GM21723 (cell line): ENCODE measurements around the gene CHCHD10.
"Not testable (repeated sequence)": the region's sequence is repeated elsewhere in the genome, so short reads cannot be mapped to it uniquely, and the experiment has no call there.

Experiments
- ATAC-seq: cut with Tn5 transposase; IDR thresholded peaks from one replicate; pipeline ENCODE4 v1.9.1; 2021; ENCODE audit warnings: mild to moderate bottlenecking, moderate library complexity; ENCODE audit not compliant: unreplicated experiment

Gene CHCHD10

GRCh38 chr22:23751441-23751996 lies 16.3 kb downstream of the CHCHD10 start:
- ATAC-seq: peak; percentile 25

- ATAC-seq: peak; percentile 72
Observed at GRCh38 chr22:23750714-23751440, 16.9 kb downstream of the CHCHD10 start, which contains the start of gene ZNF70. Gene ZNF70 (minus strand): TSS chr22:23751112. CDS start chr22:23745140, 5,972 bp downstream.

- ATAC-seq: no peak
Observed at GRCh38 chr22:23750367-23750713, 17.4 kb downstream of the CHCHD10 start.

GRCh38 chr22:23749841-23750301 lies 17.9 kb downstream of the CHCHD10 start:
- ATAC-seq: no peak

- ATAC-seq: no peak
Observed at GRCh38 chr22:23745791-23746190, 22.0 kb downstream of the CHCHD10 start.

GRCh38 chr22:23744485-23744884 lies 23.3 kb downstream of the CHCHD10 start:
- ATAC-seq: no peak

- ATAC-seq: no peak
Observed at GRCh38 chr22:23744001-23744400, 23.8 kb downstream of the CHCHD10 start.

GRCh38 chr22:23743303-23743705 lies 24.5 kb downstream of the CHCHD10 start:
- ATAC-seq: no peak

GRCh38 chr22:23742505-23743264 lies 25.1 kb downstream of the CHCHD10 start:
- no peak for ATAC-seq

- ATAC-seq: no peak
Observed at GRCh38 chr22:23737696-23738095, 30.1 kb downstream of the CHCHD10 start.

- ATAC-seq: not testable (repeated sequence)
Observed at GRCh38 chr22:23728108-23728507, 39.7 kb downstream of the CHCHD10 start.

GRCh38 chr22:23722724-23723123 lies 45.0 kb downstream of the CHCHD10 start:
- ATAC-seq: no peak

GRCh38 chr22:23722160-23722559 lies 45.6 kb downstream of the CHCHD10 start:
- no peak for ATAC-seq

- ATAC-seq: no peak
Observed at GRCh38 chr22:23720855-23721254, 46.9 kb downstream of the CHCHD10 start.

GRCh38 chr22:23718371-23719165 lies 49.2 kb downstream of the CHCHD10 start:
- no peak for ATAC-seq

GRCh38 chr22:23716811-23717801 lies 50.7 kb downstream of the CHCHD10 start:
- peak; percentile 83 for ATAC-seq
